HCT116 (cell line): ENCODE data around the gene PYDC1.

Experiments used
- CTCF ChIP-seq, 3 experiments: fragments of 200-600 bp in 1 of 3; sonication (generic) in 1 of 3; IDR thresholded peaks in 2 of 3; conservative IDR thresholded peaks in 1 of 3; 2 replicates each; pipeline ENCODE4 v1.5.1; 2012 to 2017; ENCODE audit warnings: low read depth in 2 of 3, low read length in 2 of 3, antibody characterized with exemption in 1 of 3, borderline replicate concordance in 1 of 3, control low read depth in 1 of 3, mild to moderate bottlenecking in 1 of 3, mixed read lengths in 1 of 3, mixed run types in 1 of 3, moderate library complexity in 1 of 3; ENCODE audit not compliant: insufficient read depth in 1 of 3
- MAX ChIP-seq: IDR thresholded peaks from 2 replicates; pipeline ENCODE4 v1.6.1; 2012
- POLR2A ChIP-seq: IDR thresholded peaks from 2 replicates; pipeline ENCODE4 v1.7.0; 2011; ENCODE audit warnings: borderline replicate concordance; ENCODE audit not compliant: insufficient read depth, insufficient read length; ENCODE audit errors: extremely low read depth
- RAD21 ChIP-seq: IDR thresholded peaks from 2 replicates; pipeline ENCODE4 v1.6.1; 2012; ENCODE audit warnings: low read depth, mild to moderate bottlenecking
- SRF ChIP-seq: IDR thresholded peaks from 2 replicates; pipeline ENCODE4 v1.6.1; 2012; ENCODE audit warnings: low read depth

DNA sequence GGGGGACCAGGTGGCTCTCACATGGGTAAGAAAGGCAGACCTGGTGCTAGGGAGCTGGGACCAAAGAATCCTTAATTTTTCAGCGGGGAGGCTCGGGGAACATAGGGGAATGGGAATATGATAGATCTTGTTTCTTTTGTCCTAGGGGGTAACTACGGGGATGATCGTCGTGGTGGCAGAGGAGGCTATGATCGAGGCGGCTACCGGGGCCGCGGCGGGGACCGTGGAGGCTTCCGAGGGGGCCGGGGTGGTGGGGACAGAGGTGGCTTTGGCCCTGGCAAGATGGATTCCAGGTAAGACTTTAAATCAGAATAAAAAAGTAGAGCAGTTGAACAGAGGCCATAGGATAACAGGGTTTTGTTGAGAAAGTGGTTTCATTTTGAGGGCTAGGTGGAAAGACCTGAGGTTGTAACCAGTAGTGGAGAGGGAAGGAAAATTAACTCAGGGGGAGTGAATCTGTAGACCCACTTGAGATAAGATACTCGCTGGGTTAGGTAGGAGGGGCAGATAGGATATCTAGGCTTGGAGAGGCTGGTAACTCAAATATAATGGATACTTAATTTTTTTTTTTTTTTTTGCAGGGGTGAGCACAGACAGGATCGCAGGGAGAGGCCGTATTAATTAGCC lies 26.0 kb downstream of the PYDC1 start:
- no peak for TF ChIP-seq CTCF (IDR thresholded peaks at IDR 0.05 in 2 of 3, conservative IDR thresholded peaks at IDR 0.05 in 1 of 3; ENCODE audit: borderline replicate concordance in 1 of 3, insufficient read depth in 1 of 3, low read depth in 2 of 3, low read length in 2 of 3)
- no peak for TF ChIP-seq RAD21
- no peak for TF ChIP-seq MAX
- no peak for TF ChIP-seq POLR2A
- TF ChIP-seq SRF = no peak
